NCI-H187 (cell line): ENCODE data around the gene ARRDC1.

Experiments used
- DNase-seq, 2 experiments: peaks; one replicate each; lab custom pipeline; 2025; lab: John Stamatoyannopoulos, UW

Gene ARRDC1

DNA sequence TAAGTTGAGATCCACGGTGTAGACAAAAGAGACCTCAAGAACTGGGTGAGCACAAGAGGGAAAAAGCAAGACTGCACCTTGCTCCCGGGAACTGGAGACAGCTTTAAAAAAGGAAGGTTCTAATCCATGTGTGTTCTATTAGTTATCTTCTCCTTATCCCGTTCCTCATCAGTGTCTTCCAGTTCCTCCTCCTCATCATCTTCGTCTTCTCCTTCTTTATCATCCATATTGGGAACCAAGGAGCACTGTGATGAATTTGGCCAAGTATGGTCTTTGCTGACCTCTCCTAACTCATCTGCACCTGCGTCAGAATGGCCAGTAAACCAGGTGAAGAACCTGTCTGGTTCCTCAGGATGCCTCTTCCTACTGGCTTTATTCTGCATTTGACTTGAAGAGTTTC is 35.4 kb downstream of the ARRDC1 start:
- DNase-seq = no peak

DNA sequence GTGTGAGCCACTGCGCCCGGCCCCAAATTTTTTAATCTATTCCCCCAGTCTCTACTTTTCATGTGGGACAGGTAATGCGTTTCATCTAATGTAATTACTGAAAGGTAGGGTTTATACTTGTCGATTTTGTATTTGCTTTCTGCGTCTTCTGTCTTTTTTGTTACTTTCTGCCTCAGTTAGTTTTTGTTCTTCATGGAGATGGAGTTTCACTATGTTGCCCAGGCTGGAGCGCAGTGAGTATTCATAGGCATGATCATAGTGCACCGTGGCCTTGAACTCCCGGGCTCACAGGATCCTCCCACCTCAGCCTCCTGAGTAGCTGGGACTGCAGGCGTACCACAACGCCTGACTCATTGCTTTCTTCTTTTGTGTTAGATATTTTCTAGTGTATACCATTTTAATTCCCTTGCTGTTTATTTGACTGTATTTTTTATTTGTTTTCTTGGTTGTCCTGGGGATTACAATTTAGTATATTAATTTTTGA is 36.7 kb downstream of the ARRDC1 start:
- DNase-seq = no peak

GRCh38 chr9:137642892-137643291 is 37.4 kb downstream of the ARRDC1 start:
- no peak for DNase-seq

GRCh38 chr9:137643921-137644320 is 38.4 kb downstream of the ARRDC1 start:
- no peak for DNase-seq

- DNase-seq = no peak
Observed at GRCh38 chr9:137645211-137645610, 39.7 kb downstream of the ARRDC1 start.

DNA sequence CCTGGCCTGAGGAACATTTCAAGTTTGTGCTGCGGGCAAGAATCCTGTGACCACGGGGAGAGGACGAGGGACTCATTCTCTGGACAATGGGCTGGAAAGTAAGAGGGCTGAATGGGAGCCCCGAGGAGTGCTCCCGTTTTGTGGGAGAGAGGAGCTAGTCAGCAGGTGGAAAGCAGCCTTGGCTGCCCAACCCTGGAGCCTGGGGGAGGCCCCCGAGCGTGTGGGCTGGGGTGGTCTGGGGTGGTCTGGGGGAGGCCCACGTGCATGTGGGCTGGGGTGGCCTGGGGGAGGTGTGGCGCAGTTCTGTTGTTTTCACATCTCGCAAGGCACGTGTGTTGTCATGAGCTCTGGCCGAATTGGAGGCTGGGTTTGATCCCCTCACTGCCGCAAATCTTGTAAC is 40.9 kb downstream of the ARRDC1 start:
- DNase-seq = no peak

GRCh38 chr9:137647096-137647714 is 41.7 kb downstream of the ARRDC1 start:
- no peak for DNase-seq

GRCh38 chr9:137648396-137648795 is 42.9 kb downstream of the ARRDC1 start:
- DNase-seq = no peak

DNA sequence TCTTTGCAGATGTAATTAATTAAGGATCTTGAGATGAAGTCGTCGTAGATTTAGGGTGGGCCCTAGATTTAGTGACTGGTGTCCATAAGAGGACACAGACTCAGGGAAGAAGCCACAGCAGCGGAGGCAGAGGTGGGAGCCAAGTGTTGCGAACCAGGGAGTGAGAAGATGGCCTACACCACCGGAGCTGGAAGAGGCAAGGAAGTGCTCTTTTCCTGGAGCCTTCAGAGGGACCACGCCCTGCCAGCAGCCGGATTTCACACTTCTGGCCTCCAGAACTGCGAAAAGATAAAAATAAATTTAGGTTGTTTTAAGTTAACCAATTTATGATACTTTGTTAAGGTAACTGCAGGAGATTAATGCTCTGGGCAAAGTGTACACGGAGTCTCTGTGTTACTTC is 44.1 kb downstream of the ARRDC1 start:
- DNase-seq = no peak

DNA sequence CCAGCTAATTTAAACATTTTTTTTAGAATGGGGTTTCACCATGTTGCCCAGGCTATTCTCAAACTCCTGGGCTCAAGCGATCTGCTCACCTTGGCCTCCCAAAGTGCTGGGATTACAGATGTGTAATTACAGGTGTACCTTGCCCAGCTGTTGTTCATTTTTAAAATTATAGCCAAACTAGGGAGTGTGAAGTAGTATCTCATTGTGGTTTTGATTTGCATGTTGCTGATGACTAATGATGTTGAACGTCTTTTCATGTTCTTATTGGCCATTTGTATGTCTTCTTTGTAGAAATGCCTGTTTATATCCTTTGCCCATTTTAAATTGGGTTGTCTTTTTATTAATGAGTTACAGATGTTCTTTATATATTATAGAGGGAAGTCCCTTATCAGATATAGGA is 44.8 kb downstream of the ARRDC1 start:
- no peak for DNase-seq

- no peak for DNase-seq
Observed at GRCh38 chr9:137650779-137651178, 45.3 kb downstream of the ARRDC1 start.

DNA sequence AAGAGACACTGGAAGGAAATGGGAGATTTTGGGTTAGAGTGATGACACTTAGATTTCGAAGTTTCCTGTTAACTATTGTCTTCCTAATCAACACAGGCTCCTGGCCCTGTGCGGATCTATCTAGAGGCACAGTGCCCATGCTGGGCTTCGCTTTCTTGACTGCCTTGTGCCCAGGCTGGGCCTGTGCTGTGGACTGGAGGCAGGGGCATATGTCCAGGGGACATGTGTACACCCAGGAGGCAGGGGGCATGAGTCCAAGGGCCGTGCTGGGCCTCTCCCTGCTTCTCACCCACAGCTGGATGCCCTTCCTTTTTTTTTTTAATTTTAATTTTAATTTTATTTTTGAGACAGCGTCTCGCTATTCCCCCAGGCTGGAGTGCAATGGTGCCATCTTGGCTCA is 50.9 kb downstream of the ARRDC1 start:
- DNase-seq = no peak

DNA sequence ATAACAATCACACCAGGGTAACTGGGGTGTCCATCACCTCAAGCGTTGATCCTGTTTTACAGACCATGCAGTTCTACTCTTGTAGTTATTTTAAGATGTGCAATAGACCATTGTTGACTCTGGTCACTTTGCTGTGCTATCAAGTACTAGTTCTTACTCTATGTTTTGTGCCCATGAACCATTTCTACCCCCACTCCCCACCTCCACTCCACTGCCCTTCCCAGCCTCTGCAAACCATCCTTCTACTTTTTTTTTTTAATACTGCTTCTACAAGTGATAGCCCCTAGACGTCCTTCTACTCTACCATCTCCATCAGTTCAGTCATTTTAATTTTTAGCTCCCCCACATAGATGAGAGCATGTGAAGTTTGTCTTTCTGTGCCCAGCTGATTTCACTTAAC is 52.1 kb downstream of the ARRDC1 start:
- no peak for DNase-seq

- DNase-seq = no peak
Observed at GRCh38 chr9:137658781-137659180, 53.3 kb downstream of the ARRDC1 start.

DNA sequence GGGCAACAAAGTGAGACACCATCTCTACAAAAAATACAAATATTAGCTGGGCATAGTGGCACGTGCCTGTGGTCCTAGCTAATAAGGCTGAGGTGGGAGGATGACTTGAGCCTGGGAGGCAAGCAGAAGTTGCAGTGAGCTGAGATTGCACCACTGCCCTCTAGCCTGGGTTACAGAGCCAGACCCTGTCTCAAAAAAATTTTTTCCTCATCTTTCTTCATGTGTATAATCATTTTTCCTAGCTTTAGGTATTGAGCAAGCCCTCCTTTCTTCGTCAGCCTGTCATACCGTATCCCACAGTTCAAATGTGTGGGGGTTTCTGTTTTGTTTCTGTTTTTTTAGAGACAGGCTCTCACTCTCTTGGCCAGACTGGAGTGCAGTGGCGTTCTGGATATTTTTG is 54.7 kb downstream of the ARRDC1 start:
- DNase-seq = no peak

DNA sequence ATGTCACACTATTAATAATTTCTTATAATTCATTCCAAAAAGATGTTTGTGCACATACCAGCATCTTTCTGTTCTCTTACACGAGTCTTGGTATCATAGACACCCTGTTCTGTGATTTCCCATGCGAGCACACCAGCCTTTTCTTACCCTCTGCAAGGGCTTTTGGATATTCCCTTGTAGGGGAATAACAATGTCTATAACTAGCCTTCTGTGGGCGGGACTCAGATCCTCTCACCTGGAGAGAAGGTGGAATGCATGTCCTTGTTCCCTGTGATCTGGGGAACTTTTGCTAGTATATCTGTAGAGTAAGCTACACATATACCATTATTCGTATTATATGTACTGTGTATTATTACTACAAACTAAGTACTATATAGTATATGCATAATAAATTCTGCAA is 58.1 kb downstream of the ARRDC1 start:
- no peak for DNase-seq

GRCh38 chr9:137664676-137665075 is 59.2 kb downstream of the ARRDC1 start:
- DNase-seq = peak in 1 of 2 experiments; percentile 4
